Measurements from ENCODE around the gene SSC4D. TPM values are rescaled to one million over a fixed set of nuclear protein-coding genes. Genes with fewer than 3 reads are reported as not detected.
A peak's percentile ranks its signal among the peaks of the same experiment; 100 is the strongest.
"Not testable (repeated sequence)": the region's sequence is repeated elsewhere in the genome, so short reads cannot be mapped to it uniquely, and the experiment has no call there.

SSC4D gene
- total RNA-seq (2014; rRNA removed; shearing (Covaris generic)) (11.4 and 12.7 TPM in 2 replicates), polyA plus RNA-seq (2016; fragmentation: Nextera tagmentation; extraction: Ambion mirVana) (4.9 and 9.7 TPM in 2 replicates)
- long read RNA-seq, partial matches to known transcripts: 5 of 11 reads
- long read RNA-seq, other reads (novel, unspliced or antisense): 6 of 11 reads

- Mint-ChIP-seq H3K36me3 (ENCODE audit: low read depth) (no peaks in the 10 kb centered on the region), H3K27me3 (ENCODE audit: insufficient read depth, low read depth, poor library complexity) (peaks cover 7% of the 10 kb centered on the region), H3K9me3 (no peaks in the 10 kb centered on the region), H3K27ac (no peak within 1 kb of the TSS; the same call in 1 of the 2 replicates), H3K4me3 (peak within 1 kb of the TSS; percentile 70), H3K4me1 (peaks cover 18% of the 10 kb centered on the region)
- no peaks in the 10 kb centered on the region for H3K9me2 ChIP-seq (ENCODE audit: insufficient read depth)
- no peaks in the 10 kb centered on the region; the same call in 1 of the 2 replicates for H3F3A ChIP-seq (replicated peaks; ENCODE audit: low read depth)
- H3K27me3 ChIP-seq (ENCODE audit: insufficient read depth): no peaks in the 10 kb centered on the region
- peak within 1 kb of the TSS; percentile 69 for H3K4me3 ChIP-seq
- peak within 1 kb of the TSS; percentile 84 for H3K27ac ChIP-seq (ENCODE audit: low read depth)
- peaks cover 10% of the 10 kb centered on the region for H3K4me1 ChIP-seq (ENCODE audit: insufficient read depth)
- H4K20me1 ChIP-seq (replicated peaks; ENCODE audit: insufficient read depth): no peaks in the 10 kb centered on the region
- no peaks in the 10 kb centered on the region for H3K36me3 ChIP-seq (ENCODE audit: insufficient read depth)
- peak within 1 kb of the TSS; percentile 86 for H3K4me2 ChIP-seq
- H3K79me2 ChIP-seq (replicated peaks; ENCODE audit: insufficient read depth): no peaks in the 10 kb centered on the region
- DNase-seq (ENCODE audit: low spot score): peak; percentile 91
- H2AFZ ChIP-seq: peak within 1 kb of the TSS; percentile 94
- no peak for TF ChIP-seq EZH2 (IDR thresholded peaks at IDR 0.05; ENCODE audit: low read depth, unreplicated experiment)
- peak; percentile 62 for TF ChIP-seq POLR2AphosphoS5 (IDR thresholded peaks at IDR 0.05; ENCODE audit: low read depth)
- peak; percentile 5; the same call in 1 of the 2 replicates for TF ChIP-seq ZNF462 (CRISPR knock-in tag; IDR thresholded peaks at IDR 0.05)
- ATAC-seq: peak; percentile 97
Measured at GRCh38 chr7:76409537-76409936, at the start of gene SSC4D. Gene SSC4D (minus strand): TSS chr7:76409697. CDS start chr7:76404439, 5,258 bp downstream.

GRCh38 chr7:76458504-76458903 lies 49.0 kb upstream of the SSC4D start:
- not testable (repeated sequence) for H3K27ac ChIP-seq (ENCODE audit: low read depth); H3K9me3 Mint-ChIP-seq; H3K9me2 ChIP-seq (ENCODE audit: insufficient read depth); H3K4me3 ChIP-seq; H3F3A ChIP-seq (replicated peaks; ENCODE audit: low read depth); H2AFZ ChIP-seq; H3K4me2 ChIP-seq; DNase-seq (ENCODE audit: low spot score); H3K27me3 Mint-ChIP-seq (ENCODE audit: insufficient read depth, low read depth, poor library complexity); H3K27me3 ChIP-seq (ENCODE audit: insufficient read depth); H3K4me1 ChIP-seq (ENCODE audit: insufficient read depth); H3K36me3 ChIP-seq (ENCODE audit: insufficient read depth); H3K79me2 ChIP-seq (replicated peaks; ENCODE audit: insufficient read depth); H3K4me3 Mint-ChIP-seq; H3K27ac Mint-ChIP-seq; H3K36me3 Mint-ChIP-seq (ENCODE audit: low read depth); H3K4me1 Mint-ChIP-seq; H4K20me1 ChIP-seq (replicated peaks; ENCODE audit: insufficient read depth)
- ATAC-seq: peak; percentile 75

GRCh38 chr7:76457017-76457416 lies 47.5 kb upstream of the SSC4D start:
- H3K9me2 ChIP-seq (ENCODE audit: insufficient read depth); H3K4me1 Mint-ChIP-seq; ATAC-seq; H3K4me1 ChIP-seq (ENCODE audit: insufficient read depth); H3F3A ChIP-seq (replicated peaks; ENCODE audit: low read depth); H3K27ac ChIP-seq (ENCODE audit: low read depth); H3K79me2 ChIP-seq (replicated peaks; ENCODE audit: insufficient read depth); H3K4me2 ChIP-seq; H3K27me3 ChIP-seq (ENCODE audit: insufficient read depth); H4K20me1 ChIP-seq (replicated peaks; ENCODE audit: insufficient read depth); H3K27ac Mint-ChIP-seq; H2AFZ ChIP-seq; H3K4me3 ChIP-seq; H3K9me3 Mint-ChIP-seq; H3K36me3 Mint-ChIP-seq (ENCODE audit: low read depth); H3K27me3 Mint-ChIP-seq (ENCODE audit: insufficient read depth, low read depth, poor library complexity); H3K36me3 ChIP-seq (ENCODE audit: insufficient read depth); H3K4me3 Mint-ChIP-seq; DNase-seq (ENCODE audit: low spot score): not testable (repeated sequence)

- H3K27ac Mint-ChIP-seq; H3K4me3 Mint-ChIP-seq; H3K9me2 ChIP-seq (ENCODE audit: insufficient read depth); H3K27me3 Mint-ChIP-seq (ENCODE audit: insufficient read depth, low read depth, poor library complexity); H3K4me1 ChIP-seq (ENCODE audit: insufficient read depth); H3K4me1 Mint-ChIP-seq; DNase-seq (ENCODE audit: low spot score); H3K4me2 ChIP-seq; H3K36me3 ChIP-seq (ENCODE audit: insufficient read depth); H3K9me3 Mint-ChIP-seq; H3K79me2 ChIP-seq (replicated peaks; ENCODE audit: insufficient read depth); H2AFZ ChIP-seq; H3K36me3 Mint-ChIP-seq (ENCODE audit: low read depth); H3K27ac ChIP-seq (ENCODE audit: low read depth); H3K4me3 ChIP-seq; H3K27me3 ChIP-seq (ENCODE audit: insufficient read depth); H3F3A ChIP-seq (replicated peaks; ENCODE audit: low read depth); H4K20me1 ChIP-seq (replicated peaks; ENCODE audit: insufficient read depth): not testable (repeated sequence)
- ATAC-seq: peak; percentile 29; the same call in 2 of the 3 replicates
Measured at GRCh38 chr7:76445577-76446008, 36.1 kb upstream of the SSC4D start.
